ENCODE measurements around the gene ZNF85. TPM values are rescaled to one million over a fixed set of nuclear protein-coding genes. Genes with fewer than 3 reads are reported as not detected.

Gene ZNF85
- total RNA-seq, 1 donor from 2014 or later, result 48.3 TPM

- peak overlapping the region; percentile 56 for H3K4me3 ChIP-seq
- peak overlapping the region; percentile 55 for H2AFZ ChIP-seq (replicated peaks)
- no peak overlapping the region for H3K27ac ChIP-seq
- H3K4me1 ChIP-seq, result no peaks in the 10 kb centered on the region
- H3K36me3 ChIP-seq, result no peaks in the 10 kb centered on the region
- H3K79me2 ChIP-seq (ENCODE audit: low read depth), result peaks cover 11% of the 10 kb centered on the region
- Mint-ChIP-seq H3K27me3 (ENCODE audit: insufficient read depth, low read depth) (no peaks in the 10 kb centered on the region), H3K4me3 (peak overlapping the region; percentile 92), H3K27ac (peak overlapping the region; percentile 57), H3K4me1 (no peaks in the 10 kb centered on the region), H3K9me3 (peaks cover 29% of the 10 kb centered on the region), H3K36me3 (peaks cover 7% of the 10 kb centered on the region)
- H3K9me3 ChIP-seq (ENCODE audit: low read depth), result peaks cover 4% of the 10 kb centered on the region
- peak; percentile 92 for DNase-seq (ENCODE audit: low spot score)
- H3K4me2 ChIP-seq, result peak overlapping the region; percentile 73
- TF ChIP-seq CTCF (IDR thresholded peaks at IDR 0.05) (no peak), EZH2 (IDR thresholded peaks at IDR 0.05) (no peak), EZH2phosphoT487 (IDR thresholded peaks at IDR 0.05) (no peak)
- no peaks in the 10 kb centered on the region for H3F3A ChIP-seq (ENCODE audit: low read depth)
- no peak overlapping the region for H3K9ac ChIP-seq
- no peaks in the 10 kb centered on the region for H4K20me1 ChIP-seq (ENCODE audit: low read depth)
- H3K27me3 ChIP-seq, result no peaks in the 10 kb centered on the region
These were observed 76.8 kb downstream of the ZNF85 start for GRCh38 chr19:20999731-21000352.

Other genes with a start within 250 kb of the ZNF85 start
- gene ZNF66, start 146.9 kb upstream of the ZNF85 start, total RNA-seq (ENCODE audit: low replicate concordance), result 24.3 and 29.5 TPM in 2 replicates
- 11.7 and 17.3 TPM in 2 replicates for gene ZNF430, start 97.4 kb downstream of the ZNF85 start, total RNA-seq (ENCODE audit: low replicate concordance)
- gene ZNF714, start 159.0 kb downstream of the ZNF85 start, total RNA-seq (ENCODE audit: low replicate concordance), result 61.3 and 102 TPM in 2 replicates
- gene ZNF431, start 218.8 kb downstream of the ZNF85 start, total RNA-seq (ENCODE audit: low replicate concordance), result 24.7 and 35.4 TPM in 2 replicates

Measured in neural progenitor cell (in vitro differentiated cells).